H1 (cell line): Measurements from ENCODE around the gene TEDC1. TPM values are rescaled to one million over a fixed set of nuclear protein-coding genes. Genes with fewer than 3 reads are reported as not detected.

Experiments
- CBX5 ChIP-seq: fragments of 300-800, 300-1000 bp; sonication (generic); IDR thresholded peaks from 2 replicates; pipeline ENCODE4 v1.7.1; 2016; ENCODE audit warnings: antibody characterized with exemption, low read length, low read depth
- EP300 ChIP-seq, 2 experiments: IDR thresholded peaks; 1 replicate in 1 of 2; 2 replicates in 1 of 2; pipeline ENCODE4 v1.6.1; 2011 to 2012; ENCODE audit warnings: low read depth in 2 of 2, low read length in 2 of 2, mild to moderate bottlenecking in 2 of 2, borderline replicate concordance in 1 of 2, inconsistent platforms in 1 of 2, moderate library complexity in 1 of 2
- KDM1A ChIP-seq: fragments of 200-600, 300-600 bp; sonication (generic); IDR thresholded peaks from 2 replicates; pipeline ENCODE4 v1.7.1; 2016; ENCODE audit warnings: mild to moderate bottlenecking, low read length, borderline replicate concordance
- SP2 ChIP-seq: IDR thresholded peaks from 2 replicates; pipeline ENCODE4 v1.6.1; 2012; ENCODE audit warnings: mild to moderate bottlenecking, low read length, inconsistent platforms
- polyA plus RNA-seq, 7 experiments: library from polyadenylated mRNA; depleted of rRNA in 3 of 7; stranded (reverse) in 5 of 7; unstranded in 2 of 7; fragments of >200 nt in 5 of 7; fragments of 200-250 nt in 2 of 7; gene quantifications; 1 replicate in 5 of 7; 2 replicates in 1 of 7; 4 replicates in 1 of 7; pipeline versions ENCODE4 v1.2.1 to v1.2.3, GENCODE V29; 2011 to 2013; ENCODE audit warnings: missing spikeins in 2 of 7, mixed read lengths in 2 of 7
- total RNA-seq: library from RNA; stranded (reverse); fragmentation: NEBNext Ultra II Directional; extraction: Animal tissue kit (Norgen Biotek cat#: 25700); gene quantifications from 2 replicates; pipeline ENCODE4 v1.2.1, GENCODE V29; 2021
- TF ChIP-seq, protein P1 (sequence below): IDR thresholded peaks from 2 replicates; pipeline ENCODE4 v1.6.1; 2011; ENCODE audit warnings: low read depth, mild to moderate bottlenecking, low read length; ENCODE audit not compliant: insufficient read depth
- TF ChIP-seq, protein P2 (sequence below): IDR thresholded peaks from 2 replicates; pipeline ENCODE4 v1.6.1; 2011; ENCODE audit warnings: low read length, improper control_type of control experiment

Gene TEDC1
- total and polyA plus RNA-seq, 2 of the 8 experiments (the other 6 are each of a cell fraction or from before 2014, with no cell fraction given) = 5.6 to 14.8 TPM

DNA sequence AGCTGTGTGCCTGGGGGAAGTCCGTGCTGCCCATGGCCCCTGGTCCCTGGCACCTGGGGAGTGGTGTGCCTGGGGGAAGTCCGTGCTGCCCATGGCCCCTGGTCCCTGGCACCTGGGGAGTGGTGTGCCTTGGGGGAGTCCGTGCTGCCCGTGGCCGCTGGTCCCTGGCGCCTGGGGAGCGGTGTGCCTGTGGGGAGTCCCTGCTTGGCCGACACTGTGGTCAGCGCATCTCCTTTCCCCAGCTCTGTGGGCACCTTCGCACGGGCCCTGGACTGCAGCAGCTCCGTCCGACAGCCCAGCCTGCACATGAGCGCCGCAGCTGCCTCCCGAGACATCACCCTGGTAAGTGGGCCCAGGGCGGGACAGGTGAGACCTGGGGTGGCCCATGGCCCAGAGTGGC, 30.9 kb upstream of the TEDC1 start (continued):
- TF ChIP-seq EP300 (IDR thresholded peaks at IDR 0.05; ENCODE audit: borderline replicate concordance in 1 of 2, low read depth in 2 of 2, low read length in 2 of 2) (no peak), KDM1A (no peak), CBX5 (no peak), SP2 (no peak)
- TF ChIP-seq, protein P1, sequence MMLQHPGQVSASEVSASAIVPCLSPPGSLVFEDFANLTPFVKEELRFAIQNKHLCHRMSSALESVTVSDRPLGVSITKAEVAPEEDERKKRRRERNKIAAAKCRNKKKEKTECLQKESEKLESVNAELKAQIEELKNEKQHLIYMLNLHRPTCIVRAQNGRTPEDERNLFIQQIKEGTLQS = no peak
- TF ChIP-seq, protein P2, sequence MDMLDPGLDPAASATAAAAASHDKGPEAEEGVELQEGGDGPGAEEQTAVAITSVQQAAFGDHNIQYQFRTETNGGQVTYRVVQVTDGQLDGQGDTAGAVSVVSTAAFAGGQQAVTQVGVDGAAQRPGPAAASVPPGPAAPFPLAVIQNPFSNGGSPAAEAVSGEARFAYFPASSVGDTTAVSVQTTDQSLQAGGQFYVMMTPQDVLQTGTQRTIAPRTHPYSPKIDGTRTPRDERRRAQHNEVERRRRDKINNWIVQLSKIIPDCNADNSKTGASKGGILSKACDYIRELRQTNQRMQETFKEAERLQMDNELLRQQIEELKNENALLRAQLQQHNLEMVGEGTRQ = no peak
